GM12891 (cell line): ENCODE measurements around the gene ASB18.

ENCODE experiments used
- PAX5 ChIP-seq: IDR thresholded peaks from 2 replicates; pipeline ENCODE4 v1.6.1; 2011; ENCODE audit warnings: low read length, moderate library complexity, mild to moderate bottlenecking; ENCODE audit not compliant: insufficient read depth, severe bottlenecking
- POLR2A ChIP-seq: IDR thresholded peaks from 2 replicates; pipeline ENCODE4 v1.6.1; 2011; ENCODE audit warnings: low read depth, low read length, control low read depth
- POLR2AphosphoS5 ChIP-seq: IDR thresholded peaks from 2 replicates; pipeline ENCODE4 v1.6.1; 2011; ENCODE audit warnings: low read depth, low read length, control low read depth
- TAF1 ChIP-seq: IDR thresholded peaks from 2 replicates; pipeline ENCODE4 v1.6.1; 2011; ENCODE audit warnings: low read depth, low read length, control low read depth

DNA sequence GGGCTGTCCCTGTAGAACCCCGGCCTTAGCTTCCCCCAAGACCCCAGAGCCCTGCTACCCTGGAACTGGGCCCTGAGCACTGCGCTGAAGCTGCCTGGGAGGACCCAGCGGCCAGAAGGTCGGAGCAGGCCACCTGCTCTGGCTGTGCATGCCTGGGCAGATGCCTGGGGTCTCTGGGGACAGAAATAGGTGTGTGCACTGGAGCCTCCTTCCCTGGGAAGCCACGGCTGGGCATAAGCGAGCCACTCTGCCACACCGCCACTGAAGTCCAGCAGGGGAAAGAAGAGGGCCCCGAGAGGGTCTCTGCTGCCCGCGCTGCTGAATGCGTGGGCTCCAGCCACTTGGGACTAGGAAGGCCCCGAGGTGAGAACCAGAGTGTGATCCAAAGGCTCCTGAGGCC is 102.7 kb downstream of the ASB18 start:
- TF ChIP-seq POLR2A (no peak), POLR2AphosphoS5 (no peak), TAF1 (no peak), PAX5 (no peak)
